Measurements from ENCODE around the gene GNB1L. TPM values are rescaled to one million over a fixed set of nuclear protein-coding genes. Genes with fewer than 3 reads are reported as not detected.

GNB1L gene
- polyA plus RNA-seq, 4 donors, result 3.2 to 7.9 (median 3.8) TPM

DNA sequence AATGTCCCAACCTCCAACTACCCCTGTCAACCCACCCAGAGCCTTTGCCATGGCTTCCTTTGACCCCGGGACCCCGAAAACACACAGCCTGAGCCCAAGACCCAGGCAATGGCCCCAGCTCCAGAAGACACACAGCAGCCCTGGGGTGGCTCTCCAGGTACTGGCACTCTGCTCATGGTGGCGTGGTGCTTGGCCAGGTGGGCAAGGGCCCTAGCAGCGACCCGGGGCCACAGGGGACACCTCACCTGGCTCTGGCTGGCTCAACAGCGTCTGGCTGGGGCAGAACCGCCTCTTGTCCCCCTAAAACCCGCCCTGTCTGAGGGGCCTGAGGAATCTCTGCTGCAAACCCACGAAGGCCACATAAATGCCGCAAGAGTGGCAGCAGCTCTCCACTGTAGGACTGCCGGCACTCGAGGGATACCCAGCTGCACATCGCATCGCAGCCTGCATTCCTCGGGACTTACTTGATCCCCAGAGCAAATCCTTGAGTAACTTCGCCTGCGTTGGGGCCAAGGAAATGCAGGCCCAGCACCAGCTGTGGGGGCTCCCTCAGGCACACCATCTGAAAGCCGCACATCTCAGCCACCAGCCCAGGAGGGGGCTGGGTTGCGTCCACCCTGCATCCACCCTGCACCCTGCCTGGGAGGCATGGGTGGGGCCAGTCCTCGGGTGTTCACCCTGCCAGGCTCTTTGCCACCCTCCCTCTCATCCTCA, 23.1 kb upstream of the GNB1L start:
- DNase-seq (ENCODE audit: low read depth in 4 of 4, low spot score in 3 of 4), result no peak

DNA sequence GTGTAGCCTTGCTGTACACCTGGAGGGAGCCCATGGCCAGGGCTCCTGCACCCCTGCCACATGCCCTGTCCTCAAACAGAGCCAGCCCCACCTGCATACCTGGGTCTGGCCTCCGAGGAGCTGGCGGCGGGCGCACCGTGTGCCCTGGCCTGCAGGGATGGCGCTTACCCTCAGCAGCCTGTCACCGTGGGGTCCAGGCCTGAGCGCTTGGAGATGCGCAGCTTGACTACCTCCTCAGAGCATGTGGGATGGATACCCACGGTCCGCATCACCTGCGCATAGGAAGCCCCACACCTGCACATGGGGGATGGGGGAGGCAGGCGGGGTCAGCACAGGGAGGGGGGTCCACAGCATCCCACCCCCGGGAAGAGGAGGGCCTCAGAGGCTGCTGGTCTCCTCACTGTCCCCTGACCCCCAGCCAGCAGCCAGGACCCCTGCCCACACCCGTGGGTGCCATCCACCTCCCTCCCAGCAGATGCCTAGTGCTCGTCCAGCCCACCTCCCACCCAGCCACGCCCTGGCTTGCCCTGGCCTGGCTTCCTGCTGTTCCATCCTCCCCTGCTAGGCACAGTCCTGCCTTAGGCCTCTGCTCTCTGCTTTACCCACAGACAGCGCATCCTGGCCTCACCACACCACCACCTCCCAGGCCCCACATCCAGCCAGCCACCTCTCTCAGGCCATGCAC, 22.4 kb upstream of the GNB1L start:
- no peak for DNase-seq (ENCODE audit: low read depth in 4 of 4, low spot score in 3 of 4)

DNA sequence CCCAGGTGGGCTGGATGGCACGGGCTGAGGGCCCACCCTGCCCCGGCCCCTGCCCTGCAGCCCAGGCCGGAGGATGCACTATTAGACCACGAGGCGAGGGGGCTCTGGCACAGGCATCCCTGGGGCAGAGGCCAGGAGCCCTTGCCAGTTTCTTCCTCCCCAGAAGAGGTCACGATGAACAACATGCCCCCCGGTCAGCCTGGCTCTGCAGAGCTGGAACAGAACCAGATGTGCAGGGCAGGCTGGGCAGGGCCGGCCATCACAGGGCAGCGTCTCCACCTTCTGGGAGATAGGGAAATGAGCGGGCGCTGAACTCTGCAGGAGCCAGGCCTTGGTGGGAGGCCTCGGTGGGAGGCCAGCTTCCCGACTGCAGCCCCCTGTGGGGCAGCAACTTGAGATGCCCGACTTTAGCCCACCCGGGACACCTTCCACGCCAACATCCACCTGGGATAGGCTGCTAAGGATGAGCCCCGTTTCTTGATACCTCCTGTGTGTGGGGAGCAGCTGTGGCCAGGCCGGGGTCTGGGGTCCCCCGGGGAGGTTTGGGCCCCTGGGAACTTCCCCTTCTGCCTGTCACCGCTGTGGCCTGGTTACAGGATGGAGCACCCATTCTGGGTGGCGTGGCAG, 21.8 kb upstream of the GNB1L start:
- no peak for DNase-seq (ENCODE audit: low read depth in 4 of 4, low spot score in 3 of 4)

DNA sequence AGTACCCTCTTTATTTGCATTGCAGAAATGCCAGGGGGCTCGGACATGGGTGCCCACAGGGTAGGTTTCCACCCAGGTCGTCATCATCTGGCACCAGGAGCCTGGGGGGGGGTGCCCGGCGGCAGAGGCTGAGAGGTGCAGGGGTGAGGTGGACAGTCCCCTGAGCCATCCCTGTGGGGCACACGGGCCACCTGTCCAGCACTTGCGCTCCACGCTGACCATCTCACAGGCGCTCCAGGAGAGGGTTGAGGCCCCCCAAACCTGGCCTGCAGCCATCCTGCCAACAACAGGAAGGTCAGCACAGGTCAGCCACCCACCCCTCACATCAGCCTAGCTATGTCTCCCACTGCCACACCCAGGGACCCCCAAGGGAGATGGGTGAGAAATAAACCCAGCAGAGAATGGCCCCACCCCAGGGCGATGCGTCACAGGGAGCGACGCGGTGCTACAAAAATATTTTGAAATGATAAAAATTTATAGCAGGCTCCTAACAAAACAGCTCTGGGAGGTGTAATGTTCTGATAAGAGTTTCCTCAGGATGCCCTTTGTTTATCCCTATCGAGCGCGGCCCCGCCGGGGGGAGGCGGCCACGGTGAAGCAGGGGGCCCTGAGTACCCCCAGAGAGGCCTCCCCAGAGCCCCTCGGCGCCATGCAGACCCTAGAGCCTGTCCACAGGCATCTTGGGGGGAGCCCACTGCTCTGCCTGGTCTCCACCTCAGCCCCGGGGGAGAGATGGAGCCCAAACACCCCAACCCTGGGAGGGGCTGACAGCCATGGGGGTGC, 21.0 kb upstream of the GNB1L start:
- DNase-seq (ENCODE audit: low read depth in 4 of 4, low spot score in 3 of 4), result no peak

DNA sequence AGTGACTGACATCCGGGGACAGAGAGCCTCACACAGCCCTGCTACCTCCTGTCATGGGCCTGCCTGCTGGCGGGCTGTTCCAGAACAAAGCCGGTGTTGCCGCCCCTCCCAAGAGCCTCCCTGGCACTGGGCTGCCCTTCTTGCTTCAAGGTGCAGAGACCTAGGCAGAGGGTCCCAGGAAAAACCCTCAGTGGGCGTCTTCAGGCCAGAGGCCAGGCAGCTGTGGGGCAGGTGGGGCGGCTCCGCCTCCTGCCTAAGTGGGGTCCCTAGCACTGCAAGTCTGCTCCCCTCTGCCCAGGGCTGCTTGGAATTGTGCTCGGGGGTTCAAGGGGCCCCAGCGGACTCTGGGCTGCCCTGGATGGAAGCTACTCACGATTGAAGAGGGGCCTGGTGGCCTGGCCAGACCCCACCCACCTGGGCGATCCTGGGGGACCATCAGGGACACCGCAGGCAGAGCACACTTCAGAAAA, 20.4 kb upstream of the GNB1L start:
- DNase-seq (ENCODE audit: low read depth in 4 of 4, low spot score in 3 of 4), result no peak

DNA sequence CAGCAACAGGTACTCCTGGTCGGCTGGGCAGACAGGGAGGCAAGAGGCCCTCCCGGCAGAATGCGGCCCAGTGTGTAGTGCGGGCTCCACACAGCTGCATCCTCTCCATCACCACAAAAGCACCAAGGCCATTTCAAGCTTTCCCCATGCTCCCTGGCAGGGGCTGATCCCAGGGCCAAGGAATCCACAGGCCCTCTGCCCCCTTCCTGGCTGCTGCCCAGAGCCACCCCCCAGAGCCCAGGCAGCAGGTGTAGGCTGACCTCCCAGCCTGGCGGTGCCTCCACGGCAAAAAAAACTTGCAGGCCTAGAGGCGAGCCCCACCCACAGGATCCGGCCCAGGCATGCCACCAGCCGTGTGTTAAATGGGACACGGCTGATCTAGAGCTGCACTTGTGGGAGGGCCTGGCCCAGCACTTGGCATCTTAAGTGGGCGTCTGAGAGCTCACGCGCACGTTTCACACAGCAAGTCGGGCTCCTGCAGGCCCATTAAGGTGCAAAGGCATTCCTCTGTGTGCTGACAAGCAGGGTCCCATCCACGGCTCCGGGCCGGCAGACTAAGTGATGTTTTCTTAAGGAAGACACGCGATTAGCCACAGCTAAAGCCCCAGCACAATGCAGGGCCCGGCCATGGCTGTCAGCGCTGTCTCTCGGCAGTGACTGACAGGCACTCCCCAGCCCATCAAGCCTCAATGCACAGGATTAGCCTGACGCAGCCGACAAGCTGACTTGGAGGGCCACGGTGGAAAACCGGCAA, 19.8 kb upstream of the GNB1L start:
- DNase-seq (ENCODE audit: low read depth in 4 of 4, low spot score in 3 of 4), result no peak

DNA sequence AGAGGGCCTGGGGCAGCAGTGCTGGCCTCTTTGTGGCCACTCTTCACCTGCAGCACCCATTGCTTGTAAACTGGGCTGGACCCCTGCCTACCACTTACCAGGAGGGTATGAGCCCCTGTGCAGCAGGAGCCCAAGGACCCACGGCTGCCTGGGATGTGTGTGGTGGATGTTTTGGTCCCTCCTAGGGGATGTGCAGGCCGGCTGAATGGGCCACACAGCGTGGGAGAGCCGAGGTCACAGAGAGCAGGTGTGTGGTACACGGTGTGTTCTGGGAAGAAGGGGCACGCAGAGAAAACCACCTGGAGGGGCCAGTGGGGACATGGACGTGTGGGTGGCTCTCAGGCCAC, 19.3 kb upstream of the GNB1L start:
- DNase-seq (ENCODE audit: low read depth in 4 of 4, low spot score in 3 of 4), result no peak

DNA sequence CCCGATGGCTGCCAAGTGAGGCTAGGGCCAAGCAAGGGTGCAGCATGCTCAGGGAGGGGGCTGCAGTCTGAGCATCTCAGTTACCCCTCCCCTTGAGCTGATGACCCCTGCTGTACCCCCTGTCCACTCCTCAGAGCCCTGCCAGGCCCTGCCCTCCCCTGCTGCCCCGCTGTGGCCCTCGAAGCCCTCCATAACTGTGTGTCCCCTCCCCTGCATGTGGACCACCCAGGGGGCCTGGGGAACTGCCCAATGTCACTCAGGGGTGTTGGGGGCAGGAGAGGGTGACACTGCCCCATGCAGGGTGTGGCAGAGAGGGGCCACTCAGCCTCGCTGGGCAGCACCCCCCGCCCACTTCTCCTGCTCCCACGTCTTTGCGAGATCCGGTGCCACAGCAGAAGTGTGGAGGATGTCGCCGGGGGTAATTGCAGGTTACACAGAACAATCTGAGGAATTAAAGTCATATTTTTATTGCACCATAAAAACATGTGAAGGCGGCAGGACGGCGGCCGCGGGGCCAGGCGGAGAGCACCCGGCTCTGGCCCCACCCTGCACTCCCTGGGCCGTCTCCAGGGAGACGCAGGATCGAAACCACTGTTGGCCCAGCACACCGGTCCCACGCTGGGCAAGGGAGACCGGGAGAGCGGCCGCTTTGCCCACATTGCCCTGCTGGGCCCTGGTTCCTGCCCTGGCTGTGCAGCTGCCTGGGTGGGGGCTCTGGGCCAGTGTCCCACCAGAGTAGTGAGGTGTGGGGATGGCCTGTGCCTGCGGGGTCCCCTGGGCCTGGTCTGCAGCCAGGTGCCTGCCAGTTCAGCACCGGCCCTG, 18.7 kb upstream of the GNB1L start:
- no peak for DNase-seq (ENCODE audit: low read depth in 4 of 4, low spot score in 3 of 4)

DNA sequence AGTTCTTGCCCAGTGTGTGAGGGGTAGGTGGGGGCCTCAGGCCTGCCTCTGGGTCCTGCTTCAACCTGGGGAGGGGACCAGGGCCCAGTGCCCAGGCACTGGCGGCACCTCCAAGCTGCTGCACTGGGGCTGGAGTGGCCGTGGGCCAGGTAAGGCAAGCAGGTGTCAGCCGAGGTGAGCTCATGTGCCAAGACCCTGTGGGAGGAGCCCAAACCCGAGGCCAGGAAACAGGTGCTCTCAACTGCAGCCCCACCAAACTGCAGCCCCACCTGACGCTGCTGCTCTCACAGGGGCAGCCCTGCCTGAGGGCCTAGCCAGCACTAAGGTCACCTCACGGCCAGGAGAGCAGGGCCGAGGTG, 18.1 kb upstream of the GNB1L start:
- no peak for DNase-seq (ENCODE audit: low read depth in 4 of 4, low spot score in 3 of 4)

DNA sequence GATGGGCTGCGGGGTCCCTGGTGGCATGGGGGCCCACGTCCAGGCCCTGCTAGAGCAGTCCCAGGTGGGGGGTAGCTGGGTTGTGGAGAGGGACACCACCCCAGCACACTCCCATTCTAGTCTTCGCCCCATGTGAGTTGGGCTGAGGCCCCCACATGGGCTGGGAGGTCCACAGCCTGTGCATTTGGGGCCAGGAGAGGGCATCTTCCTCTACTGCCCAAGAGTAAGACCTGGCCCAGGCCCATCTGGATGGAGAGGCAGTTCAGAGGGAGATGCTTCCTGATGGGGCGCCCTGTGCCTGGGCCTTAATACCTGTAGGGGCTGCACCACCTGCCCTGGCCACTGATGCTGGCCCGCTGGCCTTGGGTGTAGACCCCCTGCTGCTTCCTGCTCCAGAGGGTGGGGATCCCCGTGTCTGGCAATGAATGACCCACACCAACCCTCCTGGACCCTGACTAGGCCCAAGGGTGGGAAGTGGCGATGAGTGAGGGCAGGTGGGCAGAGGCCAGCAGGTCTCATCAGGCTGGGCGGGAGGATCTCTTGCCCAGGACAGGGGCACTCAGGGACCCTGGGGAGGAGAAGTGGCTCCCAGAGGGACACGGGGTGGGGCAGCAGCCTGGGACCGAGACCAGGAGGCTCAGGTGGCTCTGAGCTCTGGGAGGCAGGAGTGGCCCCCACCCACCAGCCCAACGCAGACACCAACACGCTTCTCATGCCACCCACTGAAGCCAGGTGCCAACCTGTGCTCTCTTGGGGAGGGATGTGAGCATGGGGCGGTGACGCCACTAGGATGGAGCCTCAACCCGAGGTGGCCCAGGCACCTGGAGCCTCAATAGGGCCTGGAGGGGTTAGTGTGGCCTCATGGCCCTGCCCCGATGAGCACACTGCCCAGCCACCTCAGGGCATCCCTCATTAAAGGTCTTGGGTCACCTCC, 17.4 kb upstream of the GNB1L start:
- no peak for DNase-seq (ENCODE audit: low read depth in 4 of 4, low spot score in 3 of 4)

DNA sequence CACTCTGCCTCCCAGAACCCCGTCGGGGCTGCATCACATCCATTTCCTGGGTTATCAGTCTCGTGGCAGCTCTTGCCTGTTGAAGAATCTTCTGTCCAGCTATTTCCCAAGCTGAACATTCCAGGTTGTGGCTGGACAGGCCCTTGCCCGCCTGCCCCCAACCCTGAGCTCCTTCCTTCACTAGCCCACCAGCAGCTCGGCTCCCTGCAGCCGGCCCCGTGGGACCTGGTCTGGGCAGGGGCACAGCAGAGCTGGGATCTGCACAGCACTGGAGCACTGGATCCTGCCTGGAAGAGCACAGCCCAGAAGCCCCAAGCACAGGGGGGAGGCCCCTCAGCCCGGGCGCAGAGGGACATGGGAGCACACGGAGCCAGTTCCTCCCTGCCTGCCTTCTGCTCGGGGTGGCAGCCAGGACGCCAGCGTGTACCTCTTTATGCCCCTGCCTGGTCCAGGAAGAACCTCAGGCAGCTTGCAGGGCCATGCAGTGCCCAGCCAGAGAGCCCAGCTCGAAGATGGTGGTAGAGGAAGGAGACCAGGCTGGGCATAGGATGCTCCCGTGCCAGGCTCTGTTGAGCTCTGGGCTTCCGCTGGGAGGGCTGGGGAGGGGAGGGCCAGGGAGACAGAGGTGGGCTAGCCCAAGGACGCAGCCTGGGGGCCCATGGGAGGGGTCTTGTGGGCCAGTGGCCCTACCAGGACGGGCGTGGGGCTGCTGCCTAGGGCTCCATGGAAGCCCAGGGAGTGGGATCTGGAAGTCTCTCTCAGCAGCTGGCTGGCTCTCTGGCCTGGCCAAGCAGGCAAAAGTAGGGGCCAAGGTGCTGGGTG, 16.6 kb upstream of the GNB1L start:
- DNase-seq (ENCODE audit: low read depth in 4 of 4, low spot score in 3 of 4), result no peak

DNA sequence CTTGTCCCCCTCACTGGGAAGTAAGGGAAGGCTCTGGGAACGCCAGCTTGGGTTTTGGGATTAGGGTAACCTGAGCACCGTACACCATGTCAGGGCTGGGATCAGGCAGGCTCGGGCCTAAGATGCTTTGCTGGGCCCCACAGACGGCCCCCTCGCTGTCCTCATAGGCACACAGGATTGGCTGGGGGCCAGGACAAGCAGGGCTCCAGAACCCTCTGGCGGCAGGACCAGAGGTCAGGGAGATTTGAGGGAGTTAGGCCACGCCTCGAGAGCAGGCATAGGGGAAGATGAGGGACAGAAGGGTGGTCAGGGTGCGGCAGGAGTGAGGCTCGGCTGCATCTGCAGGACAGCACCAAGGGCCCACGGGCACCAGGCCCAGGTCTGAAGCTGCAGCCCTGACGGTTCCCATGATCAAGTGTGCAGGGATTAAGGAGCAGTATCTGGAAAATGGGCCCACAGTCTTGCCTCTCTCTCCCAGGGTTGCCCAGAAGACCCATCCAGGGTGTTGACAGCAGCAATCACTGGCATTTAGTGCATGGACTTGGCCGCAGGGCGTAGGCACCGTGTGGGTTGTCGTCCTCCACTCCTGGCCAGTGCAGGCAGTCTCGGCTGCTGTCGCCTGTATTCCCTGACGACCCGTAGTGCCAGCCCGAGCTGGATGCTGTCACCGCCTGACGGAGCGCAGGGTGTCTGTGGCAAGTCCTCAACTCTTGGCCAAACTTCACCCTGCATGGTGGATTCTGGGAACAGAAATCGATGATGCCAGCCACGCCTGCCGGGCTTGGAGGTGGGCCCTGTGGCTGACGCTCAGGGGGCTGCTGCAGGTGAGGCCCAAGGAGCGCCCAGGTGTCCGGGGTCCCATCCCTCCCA, 15.7 kb upstream of the GNB1L start:
- no peak for DNase-seq (ENCODE audit: low read depth in 4 of 4, low spot score in 3 of 4)

DNA sequence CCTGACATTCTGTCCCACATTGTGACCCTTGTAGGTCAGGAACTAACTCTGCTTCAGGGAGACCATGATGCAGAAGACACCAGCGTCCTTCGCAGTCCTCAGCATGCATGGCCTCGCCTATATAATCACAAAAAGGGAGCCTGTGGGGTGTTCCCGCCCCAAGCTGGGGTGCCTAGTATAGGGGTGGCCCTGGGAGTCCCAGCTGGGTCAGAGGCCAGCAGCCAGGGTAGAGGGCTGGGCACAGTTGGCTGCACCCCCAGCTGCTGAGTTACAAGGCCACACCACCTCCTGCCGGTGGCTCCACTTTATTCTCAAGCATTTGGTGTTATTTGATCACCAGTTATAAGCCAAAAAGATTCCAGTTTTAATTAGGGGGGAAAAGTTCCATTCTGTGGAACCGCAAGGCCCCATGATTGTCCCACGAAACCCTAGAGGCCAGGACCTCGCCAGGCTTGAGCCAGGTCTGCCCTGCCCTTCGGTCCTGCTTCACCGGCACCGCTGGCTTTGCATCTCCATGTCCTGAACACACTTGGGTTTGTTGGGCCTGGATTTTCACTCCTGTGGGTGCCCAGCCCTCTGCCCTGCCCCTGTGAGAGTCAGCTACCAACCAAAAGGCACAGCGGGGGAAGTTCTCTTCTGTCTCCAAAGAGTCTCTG, 15.0 kb upstream of the GNB1L start:
- no peak for DNase-seq (ENCODE audit: low read depth in 4 of 4, low spot score in 3 of 4)

DNA sequence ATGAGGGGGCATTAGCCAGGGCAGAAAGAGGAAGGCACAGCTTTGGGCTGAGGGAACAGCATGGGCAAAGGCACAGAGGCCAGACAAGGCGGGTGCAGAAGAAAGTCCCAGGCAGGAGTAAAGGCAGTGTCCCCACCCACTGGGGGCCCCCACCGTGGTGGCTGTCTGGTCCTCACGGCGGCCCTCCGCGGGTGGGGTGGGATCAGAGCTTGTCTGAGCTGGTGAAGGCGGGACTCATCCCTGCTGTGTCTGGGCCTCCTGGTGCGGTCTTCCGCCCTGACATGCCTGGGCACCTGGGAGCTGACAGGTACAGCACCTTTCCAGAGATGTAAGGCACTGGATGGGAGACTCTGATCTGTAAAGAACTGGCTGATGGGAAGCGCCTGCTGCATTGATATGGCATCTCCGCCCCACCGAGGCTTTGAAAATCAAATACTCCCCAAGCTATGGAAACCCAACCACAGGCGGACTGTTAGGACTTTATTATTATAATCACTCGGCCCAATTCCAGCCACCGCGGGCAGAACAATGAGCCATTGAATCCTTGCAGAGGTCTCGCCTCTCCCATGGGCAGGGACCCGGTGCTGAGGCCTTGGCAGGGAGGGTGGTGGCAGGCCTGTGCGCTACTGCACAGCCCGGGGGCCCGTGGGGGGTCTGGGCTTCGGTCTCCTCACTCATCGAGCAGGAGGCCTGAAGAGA, 14.2 kb upstream of the GNB1L start:
- no peak for DNase-seq (ENCODE audit: low read depth in 4 of 4, low spot score in 3 of 4)

DNA sequence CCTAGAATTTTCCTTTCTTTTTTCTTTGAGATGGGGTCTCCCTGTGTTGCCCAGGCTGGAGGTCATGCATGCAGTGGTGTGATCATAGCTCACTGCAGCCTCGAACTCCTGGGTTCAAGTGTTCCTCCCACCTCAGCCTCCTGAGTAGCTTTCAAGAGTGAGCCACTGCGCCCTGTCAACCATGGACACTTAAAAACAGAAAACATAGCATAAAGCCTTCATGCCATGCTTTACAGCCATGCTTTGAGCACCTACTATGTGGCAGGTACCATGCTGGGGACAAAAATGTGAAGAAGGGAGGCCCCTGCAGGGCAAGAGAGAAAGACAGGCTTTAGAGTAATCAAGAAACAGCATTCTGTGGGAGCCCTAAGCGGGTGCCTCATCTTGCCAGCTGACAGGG, 13.7 kb upstream of the GNB1L start:
- no peak for DNase-seq (ENCODE audit: low read depth in 4 of 4, low spot score in 3 of 4)

DNA sequence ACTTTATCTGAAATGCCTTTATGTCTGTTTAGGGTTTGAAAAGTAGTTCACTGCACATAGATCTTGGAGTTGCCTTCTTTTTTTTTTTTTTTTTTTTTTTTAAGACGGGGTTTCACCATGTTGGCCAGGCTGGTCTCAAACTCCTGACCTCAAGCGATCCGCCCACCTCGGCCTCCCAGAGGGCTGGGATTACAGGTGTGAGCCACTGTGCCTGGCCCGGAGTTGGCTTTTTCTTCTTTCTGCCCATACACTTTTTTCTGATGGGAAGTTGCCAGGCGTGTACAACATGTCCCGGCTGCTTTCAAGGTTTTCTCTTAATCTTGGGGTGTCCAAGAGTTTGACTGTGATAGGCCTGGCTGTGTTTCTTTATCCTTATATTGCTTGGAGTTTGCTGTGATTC, 12.9 kb upstream of the GNB1L start:
- no peak for DNase-seq (ENCODE audit: low read depth in 4 of 4, low spot score in 3 of 4)
